GM18861 (cell line): ENCODE results near the gene TMEM167A.
A peak's percentile ranks its signal among the peaks of the same experiment; 100 is the strongest.
"Not testable (repeated sequence)": the region's sequence is repeated elsewhere in the genome, so short reads cannot be mapped to it uniquely, and the experiment has no call there.

Experiments used
- ATAC-seq: cut with Tn5 transposase; IDR thresholded peaks from one replicate; pipeline ENCODE4 v1.9.1; 2021; ENCODE audit not compliant: unreplicated experiment

Gene TMEM167A

GRCh38 chr5:83092619-83093018 lies 15.4 kb upstream of the TMEM167A start:
- ATAC-seq, result no peak

DNA sequence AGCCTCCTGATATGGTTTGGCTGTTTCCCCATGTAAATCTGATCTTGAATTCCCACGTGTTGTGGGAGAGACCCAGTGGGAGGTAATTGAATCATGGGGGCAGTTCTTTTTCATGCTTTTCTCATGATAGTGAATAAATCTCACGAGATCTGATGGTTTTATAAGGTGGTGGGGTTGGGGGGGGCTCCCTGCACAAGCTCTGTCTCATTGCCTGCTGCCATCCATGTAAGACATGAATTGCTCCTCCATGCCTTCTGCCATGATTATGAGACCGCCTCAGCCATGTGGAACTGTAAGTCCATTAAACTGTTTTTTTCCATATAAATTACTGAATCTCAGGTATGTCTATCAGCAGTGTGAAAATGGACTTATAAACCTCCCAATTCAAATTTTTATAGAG lies 13.0 kb upstream of the TMEM167A start:
- no peak for ATAC-seq

DNA sequence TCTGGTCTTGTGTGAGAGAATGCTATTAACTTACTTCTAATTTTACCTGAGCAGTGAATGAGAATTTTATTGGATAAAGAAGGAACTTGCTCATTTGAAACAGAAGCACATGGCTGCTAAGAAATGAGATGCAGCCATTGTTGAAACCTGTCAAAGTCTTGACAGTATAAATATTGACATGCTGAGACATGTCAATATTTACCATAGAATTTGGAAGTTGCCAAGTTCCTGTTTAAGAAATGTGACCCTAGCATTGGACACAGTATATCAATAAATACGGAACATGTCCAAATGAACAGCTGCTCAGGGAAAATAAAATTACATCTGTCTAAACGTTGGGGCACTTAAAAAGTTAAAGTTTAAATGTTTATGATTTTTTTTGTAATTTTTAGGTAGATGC lies 7.9 kb upstream of the TMEM167A start:
- ATAC-seq, result no peak

DNA sequence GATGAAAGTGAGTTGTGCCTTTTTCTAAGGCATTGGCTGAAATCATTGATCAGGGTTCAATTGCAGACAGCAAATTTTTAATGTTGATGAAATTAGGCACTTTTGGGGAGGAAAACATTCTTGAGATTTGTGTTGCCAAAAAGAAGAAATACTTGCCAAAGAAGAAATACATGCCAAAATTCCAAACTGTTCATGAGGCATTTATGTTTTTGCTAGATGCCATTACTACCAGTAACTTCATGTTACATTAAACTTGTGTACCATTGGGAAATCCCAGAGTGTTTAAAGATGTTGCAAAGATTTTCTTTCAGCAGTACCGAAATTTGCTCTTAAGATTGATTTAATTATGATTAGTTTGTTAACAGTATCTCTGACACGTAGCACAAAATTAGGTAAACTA lies 7.1 kb upstream of the TMEM167A start:
- no peak for ATAC-seq

DNA sequence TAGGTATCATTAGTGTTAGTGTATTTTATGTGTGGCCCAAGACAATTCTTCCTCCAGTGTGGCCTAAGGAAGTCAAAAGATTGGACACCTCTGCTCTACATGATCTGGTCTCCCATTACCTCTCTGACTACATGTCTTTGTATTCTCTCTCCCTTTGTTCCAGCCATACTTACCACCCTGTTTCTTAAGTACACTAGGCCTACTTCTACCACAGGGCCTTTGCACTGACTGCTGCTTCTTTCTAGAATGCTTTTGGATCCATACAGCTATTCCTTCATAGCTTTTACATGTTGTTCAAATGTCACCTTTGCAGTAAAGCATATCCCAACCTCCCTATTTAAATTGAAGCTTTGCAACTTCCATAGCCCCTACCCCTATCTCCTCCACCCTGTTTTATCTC lies 5.6 kb upstream of the TMEM167A start:
- ATAC-seq, result no peak

GRCh38 chr5:83077662-83078261 lies 568 bp upstream of the TMEM167A start:
- peak; percentile 1 for ATAC-seq

DNA sequence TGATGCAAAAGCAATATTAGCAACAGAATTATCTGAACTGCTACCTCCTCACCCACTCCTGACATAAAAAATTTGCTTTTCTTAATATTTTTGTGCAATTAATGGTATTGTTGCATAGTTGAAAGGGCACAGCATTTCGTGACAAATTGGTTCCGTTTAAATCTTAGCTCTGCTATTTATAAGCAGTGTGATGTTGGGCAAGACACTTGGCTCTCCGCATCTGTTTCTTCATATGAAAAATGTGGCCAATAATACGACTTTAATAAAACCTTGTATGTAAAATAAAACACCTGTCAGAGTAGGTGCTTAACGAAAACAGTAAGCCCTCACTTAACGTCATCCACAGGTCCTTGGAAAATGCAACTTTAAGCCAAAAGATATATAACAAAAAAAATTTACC lies 4.2 kb downstream of the TMEM167A start:
- no peak for ATAC-seq

GRCh38 chr5:83071286-83072051 lies 5.7 kb downstream of the TMEM167A start:
- ATAC-seq, result no peak

GRCh38 chr5:83069096-83069799 lies 7.9 kb downstream of the TMEM167A start:
- no peak for ATAC-seq

DNA sequence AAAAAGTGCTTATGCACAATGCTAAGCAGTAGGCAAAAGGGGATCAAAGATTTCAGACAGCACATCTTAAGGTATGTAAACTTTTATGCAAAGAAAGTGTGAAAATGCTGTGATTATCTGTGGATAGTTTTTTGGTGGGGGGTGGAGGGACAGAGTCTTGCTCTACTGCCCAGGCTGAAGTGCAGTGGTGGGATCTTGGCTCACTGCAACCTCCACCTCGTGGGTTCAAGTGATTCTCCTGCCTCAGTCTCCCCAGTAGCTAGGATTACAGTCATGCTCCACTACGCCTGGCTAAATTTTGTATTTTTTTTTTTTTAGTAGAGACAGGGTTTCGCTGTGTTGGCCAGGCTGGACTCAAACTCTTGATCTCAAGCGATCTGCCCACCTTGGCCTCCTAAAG lies 9.8 kb downstream of the TMEM167A start:
- ATAC-seq, result not testable (repeated sequence)

DNA sequence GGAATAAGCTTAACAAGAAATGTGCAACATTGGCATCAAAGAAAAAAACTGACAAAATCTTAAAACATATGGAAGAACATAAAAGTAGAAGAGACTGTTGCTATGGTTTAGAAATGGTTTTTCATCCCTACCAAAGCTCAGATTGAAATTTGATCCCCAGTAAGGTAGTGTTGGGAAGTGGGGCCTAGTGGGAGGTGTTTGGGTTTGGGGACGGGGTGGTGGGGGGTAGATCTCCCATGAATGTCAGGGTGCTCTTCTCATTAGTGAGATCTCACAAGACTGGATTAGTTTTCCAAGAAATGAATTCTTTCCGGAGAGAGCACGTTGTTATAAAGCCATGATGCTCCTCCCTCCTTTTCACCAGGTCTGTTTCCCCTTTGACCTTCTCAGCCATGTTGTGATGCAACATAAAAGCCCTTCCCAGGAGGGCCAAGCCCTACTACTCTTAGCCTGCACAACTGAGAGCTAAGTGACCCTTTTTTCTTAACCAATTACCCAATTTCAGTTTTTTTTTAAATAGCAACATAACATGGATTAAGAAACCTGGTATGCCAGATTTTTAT lies 10.6 kb downstream of the TMEM167A start:
- ATAC-seq, result no peak

DNA sequence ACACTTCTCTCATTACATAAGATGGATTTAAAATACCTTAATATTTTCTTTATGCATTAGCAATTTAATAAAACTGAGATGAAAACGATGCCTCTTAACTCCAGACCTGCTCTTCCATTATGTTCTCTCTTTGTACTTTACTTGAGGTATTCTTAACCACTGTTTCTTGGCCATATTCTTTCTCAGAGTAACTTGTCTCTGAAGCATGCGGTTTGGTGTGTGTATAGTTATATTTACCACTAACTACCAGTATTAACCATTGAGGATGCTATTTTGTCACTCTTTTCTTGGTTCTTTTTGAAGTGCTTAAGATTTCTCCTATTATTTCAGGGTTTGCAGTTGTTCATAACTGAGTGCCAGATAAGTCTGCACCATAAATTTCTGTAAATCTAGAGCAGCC lies 17.9 kb downstream of the TMEM167A start:
- no peak for ATAC-seq

GRCh38 chr5:83058726-83059125 lies 18.5 kb downstream of the TMEM167A start:
- ATAC-seq, result no peak

GRCh38 chr5:83055166-83055565 lies 22.0 kb downstream of the TMEM167A start:
- no peak for ATAC-seq

GRCh38 chr5:83050723-83051340 lies 26.4 kb downstream of the TMEM167A start:
- ATAC-seq, result no peak

DNA sequence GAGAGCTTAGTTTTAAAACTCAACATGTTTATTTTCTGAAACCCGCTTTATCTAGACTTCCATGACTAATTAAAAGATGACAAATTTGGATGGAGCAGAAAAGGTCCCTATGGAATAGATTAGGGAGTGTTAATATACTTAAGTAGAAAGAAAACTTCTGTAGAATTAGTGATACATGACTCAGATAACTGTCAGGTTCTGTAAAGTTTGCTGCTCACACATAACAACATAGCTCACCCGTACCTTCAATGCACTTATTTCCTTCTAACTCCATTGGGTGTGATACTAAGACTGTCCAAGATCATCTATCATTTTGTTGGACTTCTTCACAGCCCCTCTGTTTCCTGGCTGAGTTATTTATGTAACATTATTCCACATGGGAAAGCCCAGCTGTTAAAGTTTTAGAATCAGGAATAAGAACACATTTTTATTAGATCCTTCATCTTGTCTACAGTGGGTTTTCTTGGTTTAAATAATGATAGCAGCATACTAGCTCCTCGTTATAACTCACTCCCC lies 27.8 kb downstream of the TMEM167A start:
- no peak for ATAC-seq

DNA sequence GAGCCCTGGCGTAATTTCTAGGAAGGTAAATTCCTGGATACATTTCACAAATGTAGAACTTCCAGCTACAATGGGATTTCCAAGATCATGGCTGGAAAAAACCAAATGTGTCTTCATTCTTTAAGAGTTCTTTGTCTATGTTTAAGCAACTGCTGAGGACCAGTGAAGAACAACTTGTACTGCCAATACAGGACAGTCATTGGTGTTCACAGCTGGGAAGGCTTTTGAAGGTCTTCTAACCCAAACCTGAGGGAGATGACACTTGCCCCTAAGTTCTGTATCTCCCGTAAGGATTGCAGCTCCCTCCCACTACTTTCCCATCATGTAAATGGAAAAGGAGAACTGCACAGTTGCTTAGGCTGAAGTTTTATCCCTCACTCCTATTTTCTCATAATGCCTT lies 28.4 kb downstream of the TMEM167A start:
- ATAC-seq, result no peak

- no peak for ATAC-seq
Measured at GRCh38 chr5:83048277-83048676, 28.9 kb downstream of the TMEM167A start.

- no peak for ATAC-seq
Measured at GRCh38 chr5:83044926-83045325, 32.3 kb downstream of the TMEM167A start.

DNA sequence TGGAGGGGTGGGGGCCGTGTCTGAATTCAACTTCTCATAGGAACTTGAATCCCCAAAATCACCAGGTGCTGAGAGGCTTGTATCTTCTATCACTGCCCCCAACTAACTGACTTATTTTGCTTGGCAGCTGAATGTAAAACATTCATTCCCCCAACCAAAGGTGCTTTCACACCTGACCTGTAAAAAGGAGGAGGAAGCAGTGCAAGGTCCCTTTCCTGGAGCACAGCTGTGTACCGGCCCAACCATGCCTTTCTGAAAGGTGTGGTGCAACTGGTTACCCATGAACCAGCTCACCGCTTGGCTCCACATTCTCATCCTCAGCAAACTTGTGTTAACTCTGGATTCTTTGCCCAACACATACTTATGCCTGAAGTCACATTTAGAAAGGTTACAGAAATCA lies 34.7 kb downstream of the TMEM167A start:
- ATAC-seq, result no peak

DNA sequence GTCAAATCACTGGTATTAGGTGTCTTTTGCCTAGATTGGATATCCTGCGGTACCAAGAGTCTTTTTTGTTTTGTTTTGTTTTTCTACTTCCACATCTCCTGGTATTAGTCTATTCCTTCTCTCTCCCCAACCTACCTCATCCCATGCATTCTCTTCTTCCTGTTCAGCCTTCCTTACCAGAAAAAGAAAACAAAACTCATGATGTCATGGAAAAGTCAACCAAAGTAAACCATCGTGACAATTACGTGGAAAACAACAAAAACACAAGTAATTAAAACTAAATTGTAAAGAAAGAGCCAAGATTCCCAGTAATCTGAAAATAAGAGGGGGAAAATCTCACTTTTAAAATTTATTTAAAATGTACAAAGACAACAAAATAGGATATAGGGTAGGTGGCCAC lies 38.3 kb downstream of the TMEM167A start:
- no peak for ATAC-seq
